Measurements from ENCODE around the gene ABHD16B. TPM values are rescaled to one million over a fixed set of nuclear protein-coding genes. Genes with fewer than 3 reads are reported as not detected.

The ABHD16B gene
- polyA plus RNA-seq, 2 of the 4 experiments (the other 2 are of a cell fraction), result not detected

DNA sequence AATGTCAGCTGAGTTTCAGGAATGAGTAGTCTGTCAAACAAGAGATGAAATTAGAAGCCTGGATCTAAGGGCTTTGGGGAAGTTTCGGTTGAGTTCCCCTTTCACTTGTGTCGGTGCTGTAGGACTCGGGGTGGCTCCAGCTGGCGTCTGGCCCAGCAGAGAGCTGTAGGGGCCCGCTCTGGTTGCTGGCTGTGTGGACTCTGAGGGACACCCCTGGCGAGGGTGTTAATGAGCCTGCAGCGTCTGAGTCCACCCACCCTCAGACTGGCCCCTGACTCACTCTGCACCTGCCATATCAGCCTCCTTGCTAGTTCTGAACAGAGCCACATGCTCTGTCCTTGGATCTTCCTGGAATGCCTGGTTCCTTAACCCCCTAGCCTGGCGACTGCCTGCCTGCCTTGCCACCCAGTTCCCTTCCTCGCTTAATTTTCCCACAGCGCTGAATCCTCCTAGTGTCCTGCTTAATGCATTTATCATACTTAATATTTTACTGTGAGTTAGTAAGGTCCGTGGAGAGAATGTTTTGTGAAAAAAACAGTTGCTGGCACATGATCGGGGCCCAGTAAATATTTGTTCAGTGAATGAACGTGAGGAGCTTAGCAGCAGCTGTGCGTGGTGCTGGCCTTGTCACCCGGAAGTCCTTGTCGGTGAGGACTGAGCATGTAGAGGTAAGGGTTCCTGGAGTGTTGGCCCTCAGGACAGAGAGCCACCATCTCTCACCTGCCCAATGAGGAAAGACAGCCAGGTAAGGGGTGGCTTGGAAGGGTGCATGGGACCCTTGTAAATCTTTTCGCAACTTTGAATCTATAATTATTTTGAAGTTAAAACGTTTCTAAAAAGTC lies 35.2 kb downstream of the ABHD16B start:
- POLR2A ChIA-PET, result interaction anchor here (2.3 kb wide), 1 partner anchor 32 kb away, joined by 14 read pairs; the partner anchor contains the start of gene TPD52L2
- DNase-seq (ENCODE audit: low read depth in 1 of 2, low spot score in 1 of 2) (peak in 1 of 2 experiments; percentile 21), ATAC-seq (peak in 1 of 2 experiments; percentile 44; a peak in 3 of 6 replicates), FAIRE-seq (no peak)
- no peaks in the 10 kb centered on the region for H3K9me3 ChIP-seq
- peak overlapping the region; percentile 83 for H3K4me2 ChIP-seq
- CTCF ChIA-PET, result interaction anchor here (1.0 to 1.6 kb wide), 7 partner anchors 10 to 224 kb away, joined by 3 to 8 read pairs (median 4); partner anchors contain the start of genes PRPF6 and TPD52L2
- H3K27ac ChIP-seq, result peak overlapping the region; percentile 82 to 96; a peak in 4 of 6 replicates
- WGBS (ENCODE audit: missing lambda C conversion rate), result 23% methylated on average over 18 of the region's 18 CpGs
- H3K4me3 ChIP-seq, result peak overlapping the region; percentile 65
- peaks cover 12% of the 10 kb centered on the region for H3K4me1 ChIP-seq
- TF ChIP-seq NPAS2 (CRISPR knock-in tag; IDR thresholded peaks at IDR 0.05; ENCODE audit: borderline replicate concordance), result no peak
- TF ChIP-seq, protein P1, sequence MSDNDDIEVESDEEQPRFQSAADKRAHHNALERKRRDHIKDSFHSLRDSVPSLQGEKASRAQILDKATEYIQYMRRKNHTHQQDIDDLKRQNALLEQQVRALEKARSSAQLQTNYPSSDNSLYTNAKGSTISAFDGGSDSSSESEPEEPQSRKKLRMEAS (IDR thresholded peaks at IDR 0.05), result 0 out of 2 replicates have a peak, but pooled peaks have one; percentile 8
- TF ChIP-seq BHLHE40 (IDR thresholded peaks at IDR 0.05; ENCODE audit: low read depth, low read length), result peak; percentile 23; the same call in 1 of the 2 replicates

GRCh38 chr20:63897978-63898561 lies 36.8 kb downstream of the ABHD16B start:
- H3K4me2 ChIP-seq, result no peak overlapping the region
- ATAC-seq (no peak), FAIRE-seq (no peak), DNase-seq (ENCODE audit: low read depth in 1 of 2, low spot score in 1 of 2) (no peak)
- no peaks in the 10 kb centered on the region for H3K9me3 ChIP-seq
- H3K27ac ChIP-seq, result no peak overlapping the region
- TF ChIP-seq, protein P2, sequence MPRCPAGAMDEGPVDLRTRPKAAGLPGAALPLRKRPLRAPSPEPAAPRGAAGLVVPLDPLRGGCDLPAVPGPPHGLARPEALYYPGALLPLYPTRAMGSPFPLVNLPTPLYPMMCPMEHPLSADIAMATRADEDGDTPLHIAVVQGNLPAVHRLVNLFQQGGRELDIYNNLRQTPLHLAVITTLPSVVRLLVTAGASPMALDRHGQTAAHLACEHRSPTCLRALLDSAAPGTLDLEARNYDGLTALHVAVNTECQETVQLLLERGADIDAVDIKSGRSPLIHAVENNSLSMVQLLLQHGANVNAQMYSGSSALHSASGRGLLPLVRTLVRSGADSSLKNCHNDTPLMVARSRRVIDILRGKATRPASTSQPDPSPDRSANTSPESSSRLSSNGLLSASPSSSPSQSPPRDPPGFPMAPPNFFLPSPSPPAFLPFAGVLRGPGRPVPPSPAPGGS (IDR thresholded peaks at IDR 0.05), result no peak
- no peak for TF ChIP-seq HMGXB4 (CRISPR knock-in tag; IDR thresholded peaks at IDR 0.05; ENCODE audit: borderline replicate concordance)
- no peak for TF ChIP-seq TFCP2L1 (CRISPR knock-in tag; IDR thresholded peaks at IDR 0.05)
- TF ChIP-seq CEBPB (IDR thresholded peaks at IDR 0.05), result no peak
- no peak for TF ChIP-seq RAD21 (conservative IDR thresholded peaks at IDR 0.05 in 1 of 2, IDR thresholded peaks at IDR 0.05 in 1 of 2)
- no peak for TF ChIP-seq KDM5A (IDR thresholded peaks at IDR 0.05)
- no peak for TF ChIP-seq CHD4 (IDR thresholded peaks at IDR 0.05; ENCODE audit: borderline replicate concordance)
- TF ChIP-seq SMC3 (IDR thresholded peaks at IDR 0.05), result no peak
- TF ChIP-seq, protein P1 (IDR thresholded peaks at IDR 0.05), result no peak
- TF ChIP-seq NR3C1 (IDR thresholded peaks at IDR 0.05), result no peak
- H3K4me3 ChIP-seq, result no peak overlapping the region
- 95% methylated on average over 6 of the region's 6 CpGs for WGBS (ENCODE audit: missing lambda C conversion rate)
- POLR2A ChIA-PET, result no interaction called here
- CTCF ChIA-PET, result interaction anchor here (1.2 kb wide), 1 partner anchor 222 kb away, joined by 3 read pairs; no protein-coding TSS in a partner anchor
- H3K4me1 ChIP-seq, result peaks cover 12% of the 10 kb centered on the region

- H3K9me3 ChIP-seq, result no peaks in the 10 kb centered on the region
- peaks cover 12% of the 10 kb centered on the region for H3K4me1 ChIP-seq
- no peak overlapping the region for H3K4me3 ChIP-seq
- FAIRE-seq, result no peak
- WGBS (ENCODE audit: missing lambda C conversion rate), result 91% methylated on average over 10 of the region's 10 CpGs
- ChIA-PET CTCF (no interaction called here), POLR2A (no interaction called here)
- no peak overlapping the region for H3K27ac ChIP-seq
- no peak for DNase-seq (ENCODE audit: low read depth in 1 of 2, low spot score in 1 of 2)
- no peak for ATAC-seq
- no peak overlapping the region for H3K4me2 ChIP-seq
- TF ChIP-seq MAZ (IDR thresholded peaks at IDR 0.05; ENCODE audit: borderline replicate concordance, low read depth, low read length) (no peak), ZSCAN20 (CRISPR knock-in tag; IDR thresholded peaks at IDR 0.05) (no peak), SMC3 (IDR thresholded peaks at IDR 0.05) (no peak), POLR2A (IDR thresholded peaks at IDR 0.05; ENCODE audit: low read length) (no peak)
Observed at GRCh38 chr20:63898882-63899558, 37.7 kb downstream of the ABHD16B start.

All from A549 (cell line).